ENCODE data around the gene HERPUD1. TPM values are rescaled to one million over a fixed set of nuclear protein-coding genes. Genes with fewer than 3 reads are reported as not detected.

Gene HERPUD1
- total and polyA plus RNA-seq, 2 of the 13 experiments (the other 11 are each of a cell fraction or from before 2014, with no cell fraction given): 96.2 to 323 TPM

DNA sequence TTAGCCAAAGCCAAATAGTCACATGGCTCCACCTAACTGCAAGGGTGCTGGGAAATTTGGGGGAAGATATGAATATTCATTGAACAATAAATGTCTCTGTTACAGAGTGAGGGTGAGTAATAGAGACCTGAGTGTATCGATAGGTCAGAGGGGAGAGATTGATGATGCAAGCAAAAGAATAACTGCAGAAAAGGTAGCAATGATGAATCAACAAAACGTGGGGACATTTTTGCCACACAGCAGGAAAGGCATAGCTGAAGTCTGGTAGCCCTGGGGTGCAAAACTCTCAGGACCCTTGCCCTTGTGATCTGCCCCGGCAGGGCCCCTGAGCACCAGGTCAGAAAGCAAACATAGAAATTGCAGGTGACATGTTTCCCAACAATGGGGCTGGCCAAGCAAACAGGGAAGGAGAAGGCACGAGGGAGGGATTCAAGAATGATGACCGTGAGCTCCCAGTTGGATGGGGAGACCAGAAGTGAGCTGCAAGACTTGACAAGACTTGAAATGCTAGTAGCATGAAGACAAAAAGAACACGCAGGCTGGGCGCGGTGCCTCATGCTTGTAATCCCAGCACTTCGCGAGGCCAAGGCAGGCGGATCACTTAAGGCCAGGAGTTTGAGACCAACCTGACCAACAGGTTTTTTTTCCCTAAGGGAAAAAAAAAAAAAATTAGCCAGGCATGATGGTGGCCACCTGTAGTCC is 12.7 kb upstream of the HERPUD1 start (continued):
- peak; percentile 67; the same call in 1 of the 2 replicates for TF ChIP-seq ZFP36L1 (CRISPR knock-in tag; IDR thresholded peaks at IDR 0.05)
- TF ChIP-seq, protein P1, sequence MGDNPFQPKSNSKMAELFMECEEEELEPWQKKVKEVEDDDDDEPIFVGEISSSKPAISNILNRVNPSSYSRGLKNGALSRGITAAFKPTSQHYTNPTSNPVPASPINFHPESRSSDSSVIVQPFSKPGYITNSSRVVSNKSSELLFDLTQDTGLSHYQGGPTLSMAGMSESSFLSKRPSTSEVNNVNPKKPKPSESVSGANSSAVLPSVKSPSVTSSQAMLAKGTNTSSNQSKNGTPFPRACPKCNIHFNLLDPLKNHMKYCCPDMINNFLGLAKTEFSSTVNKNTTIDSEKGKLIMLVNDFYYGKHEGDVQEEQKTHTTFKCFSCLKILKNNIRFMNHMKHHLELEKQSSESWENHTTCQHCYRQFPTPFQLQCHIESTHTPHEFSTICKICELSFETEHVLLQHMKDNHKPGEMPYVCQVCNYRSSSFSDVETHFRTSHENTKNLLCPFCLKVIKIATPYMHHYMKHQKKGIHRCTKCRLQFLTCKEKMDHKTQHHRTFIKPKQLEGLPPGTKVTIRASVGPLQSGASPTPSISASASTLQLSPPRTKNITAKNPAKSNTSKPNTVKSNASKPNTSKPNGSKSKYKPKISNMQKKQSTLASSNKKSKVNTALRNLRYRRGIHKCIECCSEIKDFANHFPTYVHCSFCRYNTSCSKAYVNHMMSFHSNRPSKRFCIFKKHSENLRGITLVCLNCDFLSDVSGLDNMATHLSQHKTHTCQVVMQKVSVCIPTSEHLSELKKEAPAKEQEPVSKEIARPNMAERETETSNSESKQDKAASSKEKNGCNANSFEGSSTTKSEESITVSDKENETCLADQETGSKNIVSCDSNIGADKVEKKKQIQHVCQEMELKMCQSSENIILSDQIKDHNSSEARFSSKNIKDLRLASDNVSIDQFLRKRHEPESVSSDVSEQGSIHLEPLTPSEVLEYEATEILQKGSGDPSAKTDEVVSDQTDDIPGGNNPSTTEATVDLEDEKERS (CRISPR knock-in tag; IDR thresholded peaks at IDR 0.05): 0 out of 2 replicates have a peak, but pooled peaks have one; percentile 60
- peak in 1 of 2 experiments; percentile 79; a peak in 2 of 4 replicates for TF ChIP-seq ATF4 (CRISPR knock-in tag; IDR thresholded peaks at IDR 0.05)
- TF ChIP-seq HDAC2 (CRISPR knock-in tag; IDR thresholded peaks at IDR 0.05): peak; percentile 96
- no peak for TF ChIP-seq SNAPC5 (CRISPR knock-in tag; IDR thresholded peaks at IDR 0.05; ENCODE audit: borderline replicate concordance)
- no peak for TF ChIP-seq ZFP41 (CRISPR knock-in tag; IDR thresholded peaks at IDR 0.05; ENCODE audit: borderline replicate concordance)
- TF ChIP-seq REXO4 (CRISPR knock-in tag; IDR thresholded peaks at IDR 0.05; ENCODE audit: borderline replicate concordance): no peak
- TF ChIP-seq STAT5B (CRISPR knock-in tag; IDR thresholded peaks at IDR 0.05): no peak
- no peak for TF ChIP-seq SETDB1 (CRISPR knock-in tag; IDR thresholded peaks at IDR 0.05; ENCODE audit: borderline replicate concordance)
- TF ChIP-seq TMF1 (CRISPR knock-in tag; IDR thresholded peaks at IDR 0.05; ENCODE audit: low read depth): 0 out of 2 replicates have a peak, but pooled peaks have one; percentile 37
- 0 out of 2 replicates have a peak, but pooled peaks have one; percentile 43 for TF ChIP-seq ZNF431 (CRISPR knock-in tag; IDR thresholded peaks at IDR 0.05; ENCODE audit: borderline replicate concordance, low read depth)
- TF ChIP-seq, protein P2, sequence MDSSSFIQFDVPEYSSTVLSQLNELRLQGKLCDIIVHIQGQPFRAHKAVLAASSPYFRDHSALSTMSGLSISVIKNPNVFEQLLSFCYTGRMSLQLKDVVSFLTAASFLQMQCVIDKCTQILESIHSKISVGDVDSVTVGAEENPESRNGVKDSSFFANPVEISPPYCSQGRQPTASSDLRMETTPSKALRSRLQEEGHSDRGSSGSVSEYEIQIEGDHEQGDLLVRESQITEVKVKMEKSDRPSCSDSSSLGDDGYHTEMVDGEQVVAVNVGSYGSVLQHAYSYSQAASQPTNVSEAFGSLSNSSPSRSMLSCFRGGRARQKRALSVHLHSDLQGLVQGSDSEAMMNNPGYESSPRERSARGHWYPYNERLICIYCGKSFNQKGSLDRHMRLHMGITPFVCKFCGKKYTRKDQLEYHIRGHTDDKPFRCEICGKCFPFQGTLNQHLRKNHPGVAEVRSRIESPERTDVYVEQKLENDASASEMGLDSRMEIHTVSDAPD (CRISPR knock-in tag; IDR thresholded peaks at IDR 0.05): peak; percentile 89
- no peak for TF ChIP-seq RFX3 (CRISPR knock-in tag; IDR thresholded peaks at IDR 0.05)
- TF ChIP-seq, protein P3, sequence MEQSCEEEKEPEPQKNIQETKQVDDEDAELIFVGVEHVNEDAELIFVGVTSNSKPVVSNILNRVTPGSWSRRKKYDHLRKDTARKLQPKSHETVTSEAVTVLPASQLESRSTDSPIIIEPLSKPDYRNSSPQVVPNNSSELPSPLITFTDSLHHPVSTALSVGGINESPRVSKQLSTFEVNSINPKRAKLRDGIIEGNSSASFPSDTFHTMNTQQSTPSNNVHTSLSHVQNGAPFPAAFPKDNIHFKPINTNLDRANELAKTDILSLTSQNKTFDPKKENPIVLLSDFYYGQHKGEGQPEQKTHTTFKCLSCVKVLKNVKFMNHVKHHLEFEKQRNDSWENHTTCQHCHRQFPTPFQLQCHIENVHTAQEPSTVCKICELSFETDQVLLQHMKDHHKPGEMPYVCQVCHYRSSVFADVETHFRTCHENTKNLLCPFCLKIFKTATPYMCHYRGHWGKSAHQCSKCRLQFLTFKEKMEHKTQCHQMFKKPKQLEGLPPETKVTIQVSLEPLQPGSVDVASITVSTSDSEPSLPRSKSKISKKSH (CRISPR knock-in tag; IDR thresholded peaks at IDR 0.05; ENCODE audit: borderline replicate concordance): peak; percentile 59; the same call in 1 of the 2 replicates
- TF ChIP-seq SSRP1 (CRISPR knock-in tag; IDR thresholded peaks at IDR 0.05): peak; percentile 79; the same call in 1 of the 2 replicates
- TF ChIP-seq TRIM24 (CRISPR knock-in tag; IDR thresholded peaks at IDR 0.05): peak; percentile 84
- TF ChIP-seq GATAD1 (CRISPR knock-in tag; IDR thresholded peaks at IDR 0.05): peak; percentile 70
- peak; percentile 85 for TF ChIP-seq MED8 (CRISPR knock-in tag; IDR thresholded peaks at IDR 0.05; ENCODE audit: insufficient replicate concordance)
- 0 out of 2 replicates have a peak, but pooled peaks have one; percentile 1 for TF ChIP-seq CREB1 (IDR thresholded peaks at IDR 0.05)
- TF ChIP-seq CREB1 (CRISPR knock-in tag; IDR thresholded peaks at IDR 0.05): peak; percentile 65
- TF ChIP-seq KDM2A (CRISPR knock-in tag; IDR thresholded peaks at IDR 0.05; ENCODE audit: borderline replicate concordance, low read depth): 0 out of 2 replicates have a peak, but pooled peaks have one; percentile 36
- TF ChIP-seq SIN3A (IDR thresholded peaks at IDR 0.05; ENCODE audit: borderline replicate concordance, low read depth, low read length): peak; percentile 58; the same call in 1 of the 2 replicates
